PFSK-1 (cell line): ENCODE results near the gene CCL4L2.

Experiments
- FOXP2 ChIP-seq: optimal IDR thresholded peaks from 2 replicates; pipeline ENCODE3; 2011; ENCODE audit warnings: borderline replicate concordance, control low read depth, inconsistent platforms; ENCODE audit not compliant: insufficient read depth; ENCODE audit errors: extremely low read length, extremely low read depth
- POLR2AphosphoS5 ChIP-seq: IDR thresholded peaks from 2 replicates; pipeline ENCODE4 v1.6.1; 2012; ENCODE audit warnings: low read depth, mild to moderate bottlenecking, control low read depth, low read length, moderate library complexity
- REST ChIP-seq, 2 experiments: IDR thresholded peaks; 2 replicates each; pipeline versions ENCODE4 v1.6.1 to v1.8.0; 2011 to 2012; ENCODE audit warnings: low read depth in 2 of 2, low read length in 2 of 2, control low read depth in 1 of 2, inconsistent platforms in 1 of 2, mild to moderate bottlenecking in 1 of 2, moderate library complexity in 1 of 2; ENCODE audit not compliant: insufficient read depth in 1 of 2
- SIN3A ChIP-seq: IDR thresholded peaks from 2 replicates; pipeline ENCODE4 v1.6.1; 2012; ENCODE audit warnings: mild to moderate bottlenecking, low read length, moderate library complexity, borderline replicate concordance; ENCODE audit not compliant: insufficient read depth
- TAF1 ChIP-seq: IDR thresholded peaks from 2 replicates; pipeline ENCODE4 v1.6.1; 2012; ENCODE audit warnings: low read length, control low read depth, borderline replicate concordance; ENCODE audit not compliant: insufficient read depth

CCL4L2 gene

DNA sequence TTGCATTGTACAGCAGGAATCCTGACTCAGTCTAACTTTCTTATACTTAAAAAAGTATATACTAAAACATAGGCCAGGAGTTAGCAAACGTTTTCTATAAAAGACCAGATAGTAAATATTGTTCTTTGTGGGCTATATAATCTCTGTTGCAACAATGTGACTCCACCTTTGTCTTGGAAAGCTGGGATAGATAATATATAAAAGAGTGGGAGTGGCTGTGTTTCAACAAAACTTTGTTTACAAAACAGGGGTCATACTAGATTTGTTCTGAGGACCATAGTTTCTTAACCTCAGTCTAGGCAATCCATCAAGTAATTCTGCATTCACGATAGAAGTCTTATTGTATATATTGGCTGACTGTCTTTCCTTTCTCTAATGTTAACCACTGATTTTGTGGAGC is 25.4 kb upstream of the CCL4L2 start:
- TF ChIP-seq TAF1, result no peak
- no peak for TF ChIP-seq POLR2AphosphoS5
- TF ChIP-seq SIN3A, result no peak
- no peak for TF ChIP-seq FOXP2
- TF ChIP-seq REST (IDR thresholded peaks at IDR 0.05; ENCODE audit: insufficient read depth in 1 of 2, low read depth in 2 of 2, low read length in 2 of 2), result no peak

GRCh38 chr17:36188891-36189306 is 22.0 kb upstream of the CCL4L2 start:
- TF ChIP-seq TAF1 (no peak), REST (IDR thresholded peaks at IDR 0.05; ENCODE audit: insufficient read depth in 1 of 2, low read depth in 2 of 2, low read length in 2 of 2) (no peak)

GRCh38 chr17:36193216-36193775 is 17.6 kb upstream of the CCL4L2 start:
- TF ChIP-seq SIN3A (no peak), REST (IDR thresholded peaks at IDR 0.05; ENCODE audit: insufficient read depth in 1 of 2, low read depth in 2 of 2, low read length in 2 of 2) (no peak), FOXP2 (no peak), TAF1 (no peak), POLR2AphosphoS5 (no peak)

- no peak for TF ChIP-seq SIN3A
Measured at GRCh38 chr17:36195434-36196130, 15.3 kb upstream of the CCL4L2 start.

- TF ChIP-seq TAF1 (no peak), POLR2AphosphoS5 (no peak), FOXP2 (no peak), SIN3A (no peak), REST (IDR thresholded peaks at IDR 0.05; ENCODE audit: insufficient read depth in 1 of 2, low read depth in 2 of 2, low read length in 2 of 2) (no peak)
Measured at GRCh38 chr17:36196131-36196486, 14.8 kb upstream of the CCL4L2 start.
